NCI-H2171 (cell line): ENCODE measurements around the gene MTR.

Experiments used
- DNase-seq: peaks from one replicate; lab custom pipeline; 2025; lab: John Stamatoyannopoulos, UW

MTR gene

GRCh38 chr1:236864211-236864610, 69.1 kb downstream of the MTR start:
- DNase-seq: no peak

- DNase-seq: no peak
These were observed 70.1 kb downstream of the MTR start for GRCh38 chr1:236864996-236865817.

- DNase-seq: no peak
These were observed 70.7 kb downstream of the MTR start for GRCh38 chr1:236865818-236866155.

GRCh38 chr1:236868625-236869467, 73.8 kb downstream of the MTR start:
- no peak for DNase-seq

GRCh38 chr1:236869911-236870310, 74.8 kb downstream of the MTR start:
- DNase-seq: no peak

- no peak for DNase-seq
These were observed 75.6 kb downstream of the MTR start for GRCh38 chr1:236870721-236871120.

- no peak for DNase-seq
These were observed 77.1 kb downstream of the MTR start for GRCh38 chr1:236872075-236872666.

- no peak for DNase-seq
These were observed 80.9 kb downstream of the MTR start for GRCh38 chr1:236875975-236876374.

GRCh38 chr1:236877661-236878060, 82.6 kb downstream of the MTR start:
- DNase-seq: no peak

GRCh38 chr1:236880209-236880608, 85.1 kb downstream of the MTR start:
- no peak for DNase-seq

GRCh38 chr1:236882678-236883077, 87.6 kb downstream of the MTR start:
- DNase-seq: no peak

- no peak for DNase-seq
These were observed 91.1 kb downstream of the MTR start for GRCh38 chr1:236886199-236886598.

GRCh38 chr1:236887081-236887480, 92.0 kb downstream of the MTR start:
- DNase-seq: no peak

GRCh38 chr1:236888126-236888525, 93.0 kb downstream of the MTR start:
- peak; percentile 50 for DNase-seq

- no peak for DNase-seq
These were observed 93.8 kb downstream of the MTR start for GRCh38 chr1:236888903-236889302.

GRCh38 chr1:236890152-236891056, 95.3 kb downstream of the MTR start:
- no peak for DNase-seq

- DNase-seq: no peak
These were observed 98.8 kb downstream of the MTR start for GRCh38 chr1:236893626-236894545.

GRCh38 chr1:236895665-236896387, 100.7 kb downstream of the MTR start:
- DNase-seq: no peak

GRCh38 chr1:236896716-236897115, 101.6 kb downstream of the MTR start:
- no peak for DNase-seq
